GM21717 (cell line): ENCODE data around the gene CD55.
"Not testable (repeated sequence)": the region's sequence is repeated elsewhere in the genome, so short reads cannot be mapped to it uniquely, and the experiment has no call there.

ENCODE experiments used
- ATAC-seq: cut with Tn5 transposase; IDR thresholded peaks from one replicate; pipeline ENCODE4 v1.9.1; 2021; ENCODE audit warnings: mild to moderate bottlenecking, moderate library complexity; ENCODE audit not compliant: unreplicated experiment

CD55 gene

DNA sequence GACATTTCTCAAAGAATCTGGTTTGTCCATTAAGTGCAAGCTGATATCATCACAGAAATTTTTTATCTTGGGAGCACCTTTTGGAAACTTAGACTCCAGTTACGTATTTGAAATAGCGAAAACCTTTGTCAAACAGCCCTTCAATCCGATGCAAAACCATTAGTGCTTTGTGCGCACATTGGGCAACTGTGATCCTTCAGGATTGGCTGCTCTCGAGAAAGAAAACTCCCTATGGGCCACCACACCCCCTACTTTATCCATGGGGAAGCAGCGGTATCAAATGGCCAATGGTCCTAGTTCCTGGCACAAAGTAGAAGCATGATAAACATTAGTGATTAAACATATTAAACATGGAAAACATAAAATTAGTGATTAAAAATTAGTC lies 16.0 kb upstream of the CD55 start:
- no peak for ATAC-seq

DNA sequence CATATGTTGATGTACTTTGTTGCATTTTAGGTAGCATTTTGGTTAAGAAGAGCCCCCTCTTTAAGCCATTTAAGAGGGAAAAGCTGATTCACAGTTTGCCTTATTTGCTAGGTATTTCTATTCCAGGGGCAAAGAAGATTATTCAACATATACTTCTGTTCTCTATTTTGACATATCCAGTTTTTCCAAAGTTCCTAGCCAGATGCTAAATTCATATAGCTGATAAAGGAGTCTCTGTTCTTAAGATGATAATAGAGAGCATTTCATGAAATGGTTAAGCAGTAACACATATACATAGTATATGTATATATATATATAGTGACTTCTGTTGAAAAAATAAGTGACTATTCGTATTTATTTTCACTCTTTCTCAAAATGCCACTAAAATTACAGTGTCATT lies 15.5 kb upstream of the CD55 start:
- no peak for ATAC-seq

DNA sequence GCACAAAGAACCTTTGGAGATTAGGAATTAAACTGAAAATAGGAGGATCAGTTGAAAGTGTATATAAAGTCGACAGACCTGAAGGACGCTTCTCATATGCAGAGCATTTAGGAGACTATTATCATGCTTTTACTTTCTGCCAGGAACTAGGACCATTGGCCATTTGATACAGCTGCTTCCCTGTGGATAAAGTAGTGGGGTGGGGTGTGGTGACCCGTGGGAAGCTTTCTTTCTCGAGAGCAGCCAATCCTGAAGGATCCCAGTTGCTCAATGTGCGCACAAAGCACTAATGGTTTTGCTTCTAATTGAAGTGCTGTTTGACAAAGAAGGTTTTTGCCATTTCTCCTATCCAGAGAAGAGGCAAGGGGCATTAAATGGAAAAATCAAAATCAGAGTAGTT lies 14.9 kb upstream of the CD55 start:
- ATAC-seq, result no peak

DNA sequence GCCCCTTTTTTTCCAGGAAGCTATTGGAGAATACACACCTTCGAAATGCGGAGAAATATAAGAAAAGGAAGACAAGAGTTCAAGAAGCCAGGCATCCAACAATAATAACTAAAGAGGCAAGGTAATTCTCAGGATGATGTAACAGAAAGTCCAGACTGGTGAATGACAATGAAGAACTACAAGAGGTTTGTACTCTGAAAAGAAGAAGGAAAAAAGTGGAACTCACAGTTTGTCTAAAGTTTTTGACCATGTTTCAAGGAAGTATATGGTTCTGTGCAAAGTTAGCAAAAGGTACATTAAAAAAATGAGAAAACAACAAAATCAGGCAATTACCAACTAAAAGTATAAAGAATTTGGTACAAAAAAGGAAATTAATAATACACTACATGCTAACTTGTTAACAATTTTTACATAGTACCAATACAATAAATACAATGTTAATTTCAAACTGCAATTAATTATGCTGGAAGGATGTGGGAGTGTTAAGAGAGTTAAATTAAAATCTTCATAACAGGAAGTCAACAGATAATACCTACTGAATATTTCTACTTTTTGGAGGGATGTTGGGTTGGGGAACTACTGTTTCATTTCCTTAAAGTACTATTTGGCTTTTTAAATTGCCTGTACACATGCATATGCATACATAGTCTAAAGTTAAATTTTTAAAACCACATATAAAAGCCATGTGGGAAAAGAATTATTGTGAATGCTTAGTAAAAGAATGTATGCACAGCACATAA lies 12.9 kb upstream of the CD55 start:
- no peak for ATAC-seq

DNA sequence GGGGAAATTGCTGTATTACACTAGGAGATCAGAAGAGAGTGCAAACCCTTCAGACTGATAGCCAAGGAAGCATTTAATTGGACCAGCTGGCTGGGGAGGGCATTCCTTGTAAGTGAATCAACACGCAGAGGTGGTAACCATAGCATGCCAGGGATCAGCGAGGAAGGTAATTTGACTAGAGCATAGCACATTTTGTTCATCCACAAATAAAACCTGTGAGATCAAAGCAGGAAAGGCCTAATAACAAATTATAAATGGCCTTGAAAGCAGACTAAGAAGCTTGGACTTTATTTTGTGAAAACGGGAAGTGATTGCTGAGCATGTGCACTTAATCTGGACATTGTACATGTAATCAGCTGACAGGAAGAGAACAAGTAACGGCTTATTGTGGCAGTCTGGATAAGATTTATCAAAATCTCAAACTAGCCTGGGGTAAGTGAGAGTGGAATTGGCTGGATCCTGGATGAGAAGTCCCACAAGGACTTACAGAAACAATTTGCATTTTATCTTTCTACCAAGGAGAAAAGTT lies 11.7 kb upstream of the CD55 start:
- ATAC-seq, result no peak

DNA sequence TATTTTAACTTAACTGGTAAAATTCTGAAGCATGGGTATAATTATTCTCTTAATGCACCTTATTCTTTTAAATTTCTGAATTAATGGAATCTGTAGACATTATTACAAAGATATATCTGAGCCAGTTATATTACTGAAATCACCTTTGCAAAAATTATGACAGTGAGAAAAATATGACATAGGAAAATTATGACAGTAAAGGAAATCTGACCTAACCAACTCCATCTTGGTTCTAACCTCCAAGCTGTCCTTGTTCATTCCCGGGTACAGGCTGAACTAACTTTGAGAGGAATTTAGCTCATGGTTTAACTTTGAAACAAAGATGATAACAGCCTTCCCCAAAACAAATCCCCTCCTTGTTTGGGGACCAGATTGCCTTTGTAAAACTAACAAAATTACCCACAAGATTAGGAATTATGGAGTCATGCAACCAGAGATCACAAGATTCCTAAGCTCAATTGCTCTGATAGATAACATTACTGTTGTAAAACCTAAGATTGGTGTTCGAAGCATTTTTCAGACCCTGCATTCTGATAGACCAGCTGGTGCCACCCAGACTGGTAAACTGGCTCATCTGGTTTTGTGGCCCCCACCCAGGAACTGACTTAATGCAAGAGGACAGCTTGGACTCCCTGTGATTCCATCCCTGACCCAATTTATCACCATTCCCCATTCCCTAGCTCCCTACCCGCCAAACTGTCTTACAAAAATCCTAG lies 9.4 kb upstream of the CD55 start:
- no peak for ATAC-seq

DNA sequence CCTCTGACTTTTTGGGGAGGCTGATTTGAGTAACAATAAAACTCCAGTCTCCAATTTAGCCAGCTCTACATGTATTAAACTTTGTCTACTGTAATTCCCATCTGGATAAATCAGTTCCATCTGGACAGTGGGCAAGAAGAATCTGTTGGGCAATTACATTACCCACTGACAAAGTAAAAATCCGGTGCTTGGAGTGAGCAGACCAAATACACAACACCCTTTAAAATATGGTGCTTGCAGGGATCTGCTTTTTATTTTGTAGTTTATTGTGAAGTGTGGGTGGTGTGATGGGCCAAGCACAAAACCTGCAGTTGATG lies 8.9 kb upstream of the CD55 start:
- no peak for ATAC-seq

DNA sequence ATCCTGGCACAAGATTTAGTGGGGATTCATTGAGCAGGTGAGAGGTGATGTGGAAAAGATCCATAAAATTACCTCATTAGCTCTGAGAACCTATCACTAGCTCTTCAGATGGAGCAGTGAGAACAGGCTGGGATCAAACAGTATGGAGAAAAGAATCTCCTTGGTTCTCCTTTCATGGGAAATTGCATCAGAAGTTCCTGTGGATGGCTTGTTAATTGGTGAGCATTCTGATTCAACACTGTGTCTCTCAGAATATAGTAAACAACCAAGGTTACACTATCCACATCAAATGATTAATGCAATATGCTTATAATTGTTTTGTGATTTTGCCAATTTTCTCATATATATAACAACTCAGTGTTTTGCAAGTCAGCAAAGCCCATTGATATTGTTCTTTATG lies 8.3 kb upstream of the CD55 start:
- ATAC-seq, result no peak

DNA sequence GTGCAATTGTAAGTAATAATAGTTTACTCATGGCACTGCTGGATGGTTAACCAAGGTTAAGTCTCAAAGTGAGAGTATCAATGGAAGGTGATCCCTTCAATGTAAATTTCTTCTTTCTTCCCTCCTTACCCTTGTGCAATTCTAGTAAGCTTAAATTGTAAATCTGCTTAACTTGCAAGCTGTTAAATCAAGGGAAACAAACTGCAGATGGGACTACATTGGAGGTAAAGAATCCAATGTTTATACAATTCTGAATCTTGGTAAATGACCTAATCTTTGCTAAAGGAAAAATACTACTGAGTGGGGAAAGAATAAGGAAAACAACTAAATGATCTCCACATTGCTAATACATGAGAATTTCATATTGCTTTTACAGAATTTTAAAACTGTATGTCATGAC lies 6.7 kb upstream of the CD55 start:
- ATAC-seq, result no peak

DNA sequence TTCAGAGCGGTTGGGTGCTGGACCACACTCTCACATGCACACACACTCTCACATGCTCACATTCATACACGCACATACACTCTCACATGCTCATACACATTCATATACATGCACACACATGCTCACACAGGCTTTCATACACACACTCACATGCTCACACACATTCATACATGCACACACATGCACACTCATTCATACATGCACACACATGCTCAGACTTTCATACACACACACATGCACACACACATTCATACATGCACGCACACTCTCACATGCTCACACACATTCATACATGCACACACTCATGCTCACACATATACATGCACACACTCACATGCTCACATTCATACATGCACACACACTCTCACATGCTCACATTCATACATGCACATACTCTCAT lies 6.0 kb upstream of the CD55 start:
- ATAC-seq, result no peak

DNA sequence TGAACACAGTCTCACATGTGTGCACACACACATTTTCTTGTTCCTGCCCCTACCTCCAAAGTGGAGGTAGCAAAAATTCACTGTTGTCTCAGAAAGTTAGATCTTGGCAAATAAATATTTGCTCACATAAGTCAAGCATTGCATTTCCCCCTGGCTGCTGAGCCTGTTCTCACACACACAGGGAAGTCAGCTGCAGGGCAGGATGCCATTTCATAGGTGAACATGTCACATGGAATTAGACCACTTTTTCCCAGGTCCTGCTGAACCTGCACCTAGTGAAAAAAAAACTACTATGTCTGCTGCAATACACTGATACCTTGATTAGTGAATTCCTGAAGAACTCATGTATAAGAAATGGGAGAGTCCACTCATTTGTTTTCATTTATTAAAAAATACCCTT lies 5.3 kb upstream of the CD55 start:
- ATAC-seq, result no peak

DNA sequence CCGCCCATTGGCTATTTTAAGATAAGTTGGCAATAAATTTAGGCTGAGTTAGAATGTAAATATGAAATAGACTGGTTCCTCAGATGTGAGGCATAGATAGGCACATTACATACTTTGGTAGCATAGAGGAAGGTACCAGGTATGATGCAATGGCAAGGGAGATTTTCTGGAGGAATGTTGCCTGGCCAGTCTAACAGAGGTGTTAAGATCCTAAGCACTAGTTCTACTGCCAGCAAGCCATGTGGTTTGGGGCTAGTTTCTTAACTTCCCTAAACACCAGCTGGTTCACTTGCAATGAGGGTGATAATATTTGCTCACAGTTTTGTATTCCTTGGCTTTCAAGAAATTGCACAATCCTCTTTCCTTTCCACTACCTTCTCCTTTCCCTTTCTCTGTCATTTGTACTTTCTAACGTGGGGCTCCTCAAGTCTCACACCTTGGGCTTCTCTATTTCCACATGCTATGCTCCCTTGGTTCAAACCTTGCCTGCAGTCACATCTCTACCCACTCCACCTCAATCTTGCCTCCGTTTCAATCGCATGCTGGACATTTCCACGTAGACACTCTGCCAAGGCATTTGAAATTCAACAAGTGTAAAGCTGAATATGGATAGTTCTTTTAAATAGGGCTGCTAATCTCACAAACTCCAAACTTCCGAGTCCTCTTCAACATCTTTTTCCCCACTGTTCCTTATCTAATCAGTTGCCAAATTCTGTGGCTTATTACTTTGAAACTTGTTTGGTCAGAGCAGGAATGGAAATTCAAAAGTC lies 4.7 kb upstream of the CD55 start:
- ATAC-seq, result no peak

DNA sequence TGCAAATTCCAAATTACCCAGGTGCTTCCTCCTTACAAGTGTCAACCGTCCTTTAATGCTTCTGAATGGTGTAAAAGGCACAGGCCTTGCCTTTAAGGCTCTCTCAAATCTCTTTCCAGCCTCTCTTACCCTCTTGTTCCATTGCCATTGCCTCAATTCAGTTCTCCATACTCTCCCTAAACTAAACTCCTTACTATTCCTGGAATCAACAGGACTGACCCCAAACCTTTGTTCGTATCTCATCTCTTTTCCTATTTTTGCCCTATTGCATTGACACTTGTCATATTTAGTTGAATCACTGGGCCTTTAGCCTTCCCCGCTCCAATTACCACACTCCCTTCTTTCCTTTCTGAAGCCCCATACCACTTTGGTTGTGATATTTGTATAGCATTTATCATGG lies 3.9 kb upstream of the CD55 start:
- no peak for ATAC-seq

DNA sequence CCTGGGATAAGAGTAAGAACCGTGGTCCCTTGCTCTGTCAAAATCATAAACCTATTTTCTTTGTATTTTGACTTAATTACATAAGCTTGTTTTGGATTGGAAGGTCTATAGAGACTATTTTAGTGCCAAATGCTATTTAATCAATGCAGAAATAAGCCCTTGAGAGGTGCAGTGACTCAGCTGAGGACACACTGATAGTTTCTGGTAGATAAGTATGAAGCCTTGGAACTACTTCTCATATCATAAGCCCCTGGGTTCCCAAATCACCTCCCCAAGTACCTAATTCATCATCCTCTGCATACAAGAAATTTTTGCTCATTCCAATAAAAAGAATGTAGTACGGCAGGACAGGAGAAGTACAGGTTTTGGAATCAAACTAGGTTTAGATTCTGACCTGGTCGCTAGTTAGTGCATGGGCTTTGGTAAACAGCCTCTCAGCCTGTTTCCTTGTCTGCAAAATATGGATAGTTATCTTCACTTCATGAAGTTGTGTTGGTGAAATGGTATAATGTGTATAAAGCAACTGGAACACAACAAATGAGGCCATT lies 3.3 kb upstream of the CD55 start:
- ATAC-seq, result no peak

DNA sequence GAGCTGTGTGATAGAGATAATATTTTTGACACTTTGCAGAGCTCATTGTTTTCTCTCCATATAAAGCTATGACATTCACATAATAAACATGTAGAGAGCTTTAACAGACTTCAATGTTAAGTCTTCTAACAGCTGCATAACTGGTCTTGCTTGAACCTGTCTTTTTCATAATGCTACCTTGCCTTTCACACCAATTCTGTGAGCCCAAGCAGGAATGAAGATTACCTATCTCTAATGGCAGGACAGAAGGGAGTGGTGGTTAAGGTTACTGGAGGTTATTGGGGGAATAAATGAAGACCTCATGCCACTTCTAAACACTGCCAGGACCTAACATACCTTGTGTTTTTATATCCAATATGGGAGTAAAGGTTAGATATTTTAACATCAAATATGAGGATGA lies 2.3 kb upstream of the CD55 start:
- no peak for ATAC-seq

DNA sequence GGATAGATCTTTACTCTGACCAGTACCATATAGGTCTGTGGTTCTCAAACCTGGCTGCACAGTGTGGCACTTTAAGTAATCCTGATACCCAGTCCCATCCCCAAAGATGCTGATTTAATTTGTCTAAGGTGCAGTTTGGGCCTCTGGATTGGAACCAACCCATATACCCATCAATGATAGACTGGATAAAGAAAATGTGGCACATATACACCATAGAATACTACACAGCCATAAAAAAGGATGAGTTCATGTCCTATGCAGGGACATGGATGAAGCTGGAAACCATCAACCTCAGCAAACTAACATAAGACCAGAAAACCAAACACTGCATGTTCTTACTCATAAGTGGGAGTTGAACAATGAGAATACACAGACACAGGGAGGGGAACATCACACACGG lies 1.4 kb upstream of the CD55 start:
- ATAC-seq, result not testable (repeated sequence)

DNA sequence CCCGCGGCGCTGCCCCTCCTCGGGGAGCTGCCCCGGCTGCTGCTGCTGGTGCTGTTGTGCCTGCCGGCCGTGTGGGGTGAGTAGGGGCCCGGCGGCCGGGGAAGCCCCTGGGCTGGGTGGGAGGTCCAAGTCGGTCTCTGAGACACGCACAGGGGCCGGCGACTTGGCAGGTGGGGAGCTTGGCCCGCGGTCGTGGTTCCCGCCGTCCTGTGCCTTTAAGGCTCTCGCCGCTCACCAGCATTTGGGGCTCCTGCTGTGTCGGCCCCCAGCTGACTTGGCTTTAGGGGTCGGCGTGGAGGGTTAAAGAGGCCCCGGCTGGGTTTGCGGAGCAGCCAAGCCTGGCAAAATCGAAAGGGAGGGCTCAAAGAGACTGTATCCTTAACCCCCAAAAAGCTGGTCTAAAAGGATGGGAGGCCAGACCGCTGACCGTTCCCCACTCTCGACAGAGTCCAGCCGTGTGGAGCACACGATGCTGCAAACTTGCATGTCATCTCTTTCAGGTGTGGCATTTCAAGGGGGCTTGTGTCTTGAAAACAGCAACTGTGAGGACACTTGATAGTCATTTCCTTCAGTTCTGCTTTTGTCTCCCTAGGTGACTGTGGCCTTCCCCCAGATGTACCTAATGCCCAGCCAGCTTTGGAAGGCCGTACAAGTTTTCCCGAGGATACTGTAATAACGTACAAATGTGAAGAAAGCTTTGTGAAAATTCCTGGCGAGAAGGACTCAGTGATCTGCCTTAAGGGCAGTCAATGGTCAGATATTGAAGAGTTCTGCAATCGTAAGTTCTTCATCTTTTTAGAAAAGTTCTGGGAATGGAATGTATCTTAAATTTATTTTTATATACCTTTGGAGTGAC lies 540 bp downstream of the CD55 start:
- peak; percentile 39 for ATAC-seq

DNA sequence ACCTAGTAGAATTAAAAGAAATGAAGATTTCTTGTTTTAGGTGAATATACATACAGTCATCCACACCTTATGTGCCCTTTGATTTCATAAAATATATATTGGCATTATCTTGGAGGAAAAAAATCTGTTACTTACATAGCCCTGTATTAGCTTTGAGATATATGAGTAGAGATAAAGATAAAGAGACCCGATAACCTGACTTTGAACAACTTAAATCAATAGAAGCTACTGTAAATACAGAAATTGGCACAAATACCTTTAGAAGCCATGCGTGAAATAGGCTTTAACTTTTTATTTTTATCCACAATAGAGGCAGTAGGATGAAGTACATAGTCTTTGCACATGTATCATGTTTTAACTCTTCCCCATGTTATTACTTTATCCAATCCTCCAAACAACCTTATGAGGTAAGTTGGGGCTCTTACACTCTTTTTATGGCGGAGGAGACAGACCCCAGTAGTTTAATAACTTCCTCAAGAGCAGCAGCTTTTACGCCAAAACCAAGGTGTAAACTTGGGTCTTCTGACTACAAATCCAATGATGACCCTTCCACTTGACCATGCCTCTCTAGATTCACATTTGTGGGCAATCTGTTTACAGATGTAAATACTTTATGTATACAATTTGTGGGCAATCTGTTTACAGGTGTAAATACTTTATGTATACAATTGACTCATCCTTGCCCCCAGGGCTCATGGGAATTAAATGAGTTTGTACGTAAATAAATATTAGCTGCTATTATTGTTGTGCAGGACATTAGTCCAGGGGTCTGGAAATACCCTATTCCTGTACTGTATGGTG lies 2.1 kb downstream of the CD55 start:
- no peak for ATAC-seq

DNA sequence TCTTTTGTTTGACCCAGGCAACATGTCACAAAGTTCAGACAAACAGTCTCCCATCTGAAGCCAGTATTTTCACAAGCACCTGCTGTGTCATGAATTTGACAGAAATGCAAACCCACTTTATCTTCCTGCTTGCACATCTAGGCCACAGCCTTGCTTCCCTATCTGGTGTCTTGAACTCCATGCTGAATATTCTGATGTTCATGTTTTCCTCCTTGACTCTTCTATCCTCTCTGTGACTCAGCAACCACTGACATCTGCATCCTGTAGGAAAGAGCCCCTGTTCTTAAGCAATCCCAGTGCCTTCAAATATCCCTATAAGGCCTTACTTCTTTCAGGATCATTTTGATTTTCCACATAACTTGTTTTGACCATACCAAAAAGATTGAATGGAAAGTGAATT lies 6.5 kb downstream of the CD55 start:
- ATAC-seq, result no peak

DNA sequence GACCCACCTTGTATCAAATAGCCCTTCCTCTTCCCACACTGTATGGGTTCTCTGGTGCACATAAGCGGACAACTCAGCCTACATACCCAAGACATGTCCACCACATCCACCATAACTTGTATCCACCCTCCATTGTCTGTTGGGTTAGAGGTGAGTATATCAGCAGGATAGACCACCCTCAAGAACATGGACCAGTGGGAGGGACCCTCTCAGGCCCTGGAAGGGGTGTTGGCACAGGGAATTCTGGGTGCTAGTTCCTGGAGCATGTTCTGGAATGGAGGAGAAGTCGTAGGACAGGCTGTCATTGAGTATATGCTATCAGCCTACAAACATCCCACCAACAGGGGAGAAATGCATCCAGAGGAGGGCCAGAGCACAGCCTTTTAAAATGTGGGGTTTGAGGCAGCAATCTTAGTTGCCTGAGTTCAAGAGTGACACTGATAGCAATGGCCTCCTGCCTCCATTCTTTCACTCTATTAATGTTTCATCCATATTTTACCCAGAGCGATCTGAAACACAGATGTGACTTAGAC lies 7.5 kb downstream of the CD55 start:
- ATAC-seq, result no peak
